H9 (cell line): ENCODE results near the gene IGF1R. TPM values are rescaled to one million over a fixed set of nuclear protein-coding genes. Genes with fewer than 3 reads are reported as not detected.

Experiments used
- DNase-seq: peaks from one replicate; pipeline ENCODE4 v3.0.0-alpha.2; 2017
- H2AFZ ChIP-seq: one replicate; pipeline ENCODE4 v1.6.1; 2013; ENCODE audit warnings: mild to moderate bottlenecking, low read length, control low read depth, moderate library complexity
- H2AK5ac ChIP-seq: 2 replicates; pipeline ENCODE4 v1.6.1; 2013; ENCODE audit warnings: low read length, control low read depth, mixed read lengths; ENCODE audit not compliant: insufficient read length
- H2BK120ac ChIP-seq: one replicate; pipeline ENCODE4 v1.6.1; 2013; ENCODE audit warnings: low read depth, mild to moderate bottlenecking, low read length, control low read depth, inconsistent platforms; ENCODE audit not compliant: poor library complexity, severe bottlenecking
- H2BK12ac ChIP-seq: 2 replicates; pipeline ENCODE4 v1.6.1; 2013; ENCODE audit warnings: low read length, control low read depth, mixed read lengths, low read depth; ENCODE audit not compliant: insufficient read length
- H2BK15ac ChIP-seq: 2 replicates; pipeline ENCODE4 v1.6.1; 2013; ENCODE audit warnings: low read depth, low read length, control low read depth
- H2BK20ac ChIP-seq: one replicate; pipeline ENCODE4 v1.6.1; 2013; ENCODE audit warnings: low read depth, mild to moderate bottlenecking, low read length, control low read depth, inconsistent platforms; ENCODE audit not compliant: poor library complexity, severe bottlenecking
- H2BK5ac ChIP-seq: 2 replicates; pipeline ENCODE4 v1.6.1; 2013; ENCODE audit warnings: low read length, control low read depth, mixed read lengths; ENCODE audit not compliant: insufficient read length
- H3K14ac ChIP-seq: 2 replicates; pipeline ENCODE4 v1.6.1; 2013; ENCODE audit warnings: low read length, control low read depth; ENCODE audit not compliant: insufficient read depth
- H3K18ac ChIP-seq: 2 replicates; pipeline ENCODE4 v1.6.1; 2013; ENCODE audit warnings: low read depth, mild to moderate bottlenecking, mixed read lengths, low read length, control low read depth; ENCODE audit not compliant: insufficient read length
- H3K23ac ChIP-seq: 2 replicates; pipeline ENCODE4 v1.6.1; 2013; ENCODE audit warnings: low read length, control low read depth, mixed read lengths, low read depth; ENCODE audit not compliant: insufficient read length
- H3K23me2 ChIP-seq: 2 replicates; pipeline ENCODE4 v1.6.1; 2013; ENCODE audit warnings: low read depth, mild to moderate bottlenecking, mixed read lengths, low read length, control low read depth; ENCODE audit not compliant: insufficient read length, poor library complexity, severe bottlenecking
- H3K27ac ChIP-seq: 2 replicates; pipeline ENCODE4 v1.5.1; 2013; ENCODE audit warnings: low read length, control low read depth, mixed read lengths, low read depth; ENCODE audit not compliant: insufficient read length
- H3K27me3 ChIP-seq: 2 replicates; pipeline ENCODE4 v1.6.1; 2013; ENCODE audit warnings: low read length, control low read depth, inconsistent platforms; ENCODE audit not compliant: insufficient read depth
- H3K4ac ChIP-seq: 2 replicates; pipeline ENCODE4 v1.6.1; 2013; ENCODE audit warnings: low read depth, mild to moderate bottlenecking, control low read depth, inconsistent platforms, low read length, moderate library complexity
- H3K4me1 ChIP-seq: 2 replicates; pipeline ENCODE4 v1.6.1; 2013; ENCODE audit warnings: low read length, control low read depth, inconsistent platforms; ENCODE audit not compliant: insufficient read depth
- H3K4me2 ChIP-seq: 2 replicates; pipeline ENCODE4 v1.6.1; 2013; ENCODE audit warnings: low read length, control low read depth, mixed read lengths; ENCODE audit not compliant: insufficient read length, insufficient read depth
- H3K56ac ChIP-seq: 2 replicates; pipeline ENCODE4 v1.6.1; 2013; ENCODE audit warnings: low read depth, mild to moderate bottlenecking, mixed read lengths, low read length, control low read depth; ENCODE audit not compliant: insufficient read length
- H3K79me1 ChIP-seq: 2 replicates; pipeline ENCODE4 v1.6.1; 2013; ENCODE audit warnings: low read depth, mild to moderate bottlenecking, moderate library complexity, low read length, control low read depth, inconsistent platforms; ENCODE audit not compliant: insufficient read depth, poor library complexity, severe bottlenecking
- H3K79me2 ChIP-seq: 2 replicates; pipeline ENCODE4 v1.6.1; 2013; ENCODE audit warnings: low read length, control low read depth, inconsistent platforms; ENCODE audit not compliant: insufficient read depth
- H3K9ac ChIP-seq: 2 replicates; pipeline ENCODE4 v1.6.1; 2013; ENCODE audit warnings: low read length, control low read depth, mixed read lengths; ENCODE audit not compliant: insufficient read length; ENCODE audit errors: extremely low read depth
- H3K9me3 ChIP-seq: one replicate; pipeline ENCODE4 v1.6.1; 2013; ENCODE audit warnings: low read depth, low read length, inconsistent platforms; ENCODE audit not compliant: control insufficient read depth
- H3T11ph ChIP-seq: one replicate; pipeline ENCODE4 v1.6.1; 2013; ENCODE audit warnings: mild to moderate bottlenecking, low read length, control low read depth, inconsistent platforms
- H4K20me1 ChIP-seq: one replicate; pipeline ENCODE4 v1.6.1; 2013; ENCODE audit not compliant: control insufficient read depth, insufficient read length, insufficient read depth
- H4K5ac ChIP-seq: 2 replicates; pipeline ENCODE4 v1.6.1; 2013; ENCODE audit warnings: low read depth, mild to moderate bottlenecking, mixed read lengths, low read length, control low read depth; ENCODE audit not compliant: insufficient read length
- H4K8ac ChIP-seq: replicated peaks from 2 replicates; pipeline ENCODE4 v1.6.1; 2013; ENCODE audit warnings: low read length, control low read depth, mixed read lengths, low read depth; ENCODE audit not compliant: insufficient read length
- H4K91ac ChIP-seq: 2 replicates; pipeline ENCODE4 v1.6.1; 2013; ENCODE audit warnings: low read depth, mild to moderate bottlenecking, moderate library complexity, mixed read lengths, low read length, control low read depth; ENCODE audit not compliant: insufficient read length
- H3K27ac Mint-ChIP-seq, 3 experiments: 2 replicates in 2 of 3; 3 replicates in 1 of 3; pipeline ENCODE4 v1.8.0; 2020 to 2021; ENCODE audit warnings: mixed read lengths in 3 of 3, mild to moderate bottlenecking in 1 of 3, moderate library complexity in 1 of 3
- H3K27me3 Mint-ChIP-seq: 2 replicates; pipeline ENCODE4 v1.8.0; 2021; ENCODE audit warnings: low read depth, mild to moderate bottlenecking, moderate library complexity, mixed read lengths
- H3K36me3 Mint-ChIP-seq, 3 experiments: 2 replicates in 2 of 3; 3 replicates in 1 of 3; pipeline ENCODE4 v1.8.0; 2020 to 2021; ENCODE audit warnings: low read depth in 3 of 3, mixed read lengths in 3 of 3; ENCODE audit not compliant: insufficient read depth in 1 of 3
- H3K4me1 Mint-ChIP-seq, 2 experiments: 2 replicates each; pipeline ENCODE4 v1.8.0; 2020; ENCODE audit warnings: mixed read lengths in 2 of 2
- H3K4me3 Mint-ChIP-seq, 2 experiments: 2 replicates in 1 of 2; 3 replicates in 1 of 2; pipeline ENCODE4 v1.8.0; 2020 to 2021; ENCODE audit warnings: mild to moderate bottlenecking in 2 of 2, mixed read lengths in 2 of 2, moderate library complexity in 1 of 2
- H3K9me3 Mint-ChIP-seq, 2 experiments: 2 replicates in 1 of 2; 3 replicates in 1 of 2; pipeline ENCODE4 v1.8.0; 2020; ENCODE audit warnings: mild to moderate bottlenecking in 2 of 2, mixed read lengths in 2 of 2, moderate library complexity in 1 of 2
- WGBS: extraction: QIAGEN DNeasy Blood & Tissue Kit; methylation state at CpG from one replicate; pipeline ENCODE4 v1.1.7; 2013; ENCODE audit warnings: missing lambda C conversion rate, low lambda C conversion rate, mixed read lengths; ENCODE audit not compliant: insufficient read length; ENCODE audit errors: extremely low coverage; 5-methylcytosine and 5-hydroxymethylcytosine counted together
- total RNA-seq: library from RNA; stranded (reverse); gene quantifications from 2 replicates; pipeline ENCODE4 v1.2.1, GENCODE V29; 2021
- TF ChIP-seq, protein P1 (sequence below): fragments of 200-600 bp; sonication (generic); conservative IDR thresholded peaks from 3 replicates; pipeline ENCODE4 v1.8.0; 2021; ENCODE audit warnings: antibody characterized with exemption, mild to moderate bottlenecking

IGF1R gene
- total RNA-seq, 1 experiment from 2014 or later, result 70.0 TPM

- TF ChIP-seq, protein P1, sequence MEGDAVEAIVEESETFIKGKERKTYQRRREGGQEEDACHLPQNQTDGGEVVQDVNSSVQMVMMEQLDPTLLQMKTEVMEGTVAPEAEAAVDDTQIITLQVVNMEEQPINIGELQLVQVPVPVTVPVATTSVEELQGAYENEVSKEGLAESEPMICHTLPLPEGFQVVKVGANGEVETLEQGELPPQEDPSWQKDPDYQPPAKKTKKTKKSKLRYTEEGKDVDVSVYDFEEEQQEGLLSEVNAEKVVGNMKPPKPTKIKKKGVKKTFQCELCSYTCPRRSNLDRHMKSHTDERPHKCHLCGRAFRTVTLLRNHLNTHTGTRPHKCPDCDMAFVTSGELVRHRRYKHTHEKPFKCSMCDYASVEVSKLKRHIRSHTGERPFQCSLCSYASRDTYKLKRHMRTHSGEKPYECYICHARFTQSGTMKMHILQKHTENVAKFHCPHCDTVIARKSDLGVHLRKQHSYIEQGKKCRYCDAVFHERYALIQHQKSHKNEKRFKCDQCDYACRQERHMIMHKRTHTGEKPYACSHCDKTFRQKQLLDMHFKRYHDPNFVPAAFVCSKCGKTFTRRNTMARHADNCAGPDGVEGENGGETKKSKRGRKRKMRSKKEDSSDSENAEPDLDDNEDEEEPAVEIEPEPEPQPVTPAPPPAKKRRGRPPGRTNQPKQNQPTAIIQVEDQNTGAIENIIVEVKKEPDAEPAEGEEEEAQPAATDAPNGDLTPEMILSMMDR, result no peak
- Histone ChIP-seq H3K79me1 (no peaks in the 10 kb centered on the region), H3K27me3 (no peaks in the 10 kb centered on the region; the same call in 1 of the 2 replicates), H4K5ac (no peak overlapping the region), H3K4me1 (peaks cover 2% of the 10 kb centered on the region; the same call in 1 of the 2 replicates), H2BK120ac (no peak overlapping the region), H4K20me1 (no peaks in the 10 kb centered on the region), H3K79me2 (no peaks in the 10 kb centered on the region), H2BK15ac (no peak overlapping the region), H3K18ac (no peak overlapping the region), H3K14ac (no peak overlapping the region), H2BK5ac (no peak overlapping the region), H3K4ac (no peak overlapping the region), H2BK12ac (no peak overlapping the region), H2AK5ac (no peak overlapping the region), H3K56ac (no peak overlapping the region), H2BK20ac (no peak overlapping the region), H4K91ac (no peak overlapping the region), H2AFZ (no peak overlapping the region), H3K4me2 (no peak overlapping the region), H3K27ac (no peak overlapping the region), H3K23ac (no peak overlapping the region), H3K23me2 (no peaks in the 10 kb centered on the region), H4K8ac (no peak overlapping the region), H3T11ph (no peak overlapping the region), H3K9ac (no peak overlapping the region), H3K9me3 (no peaks in the 10 kb centered on the region)
- DNase-seq, result no peak
- no peaks in the 10 kb centered on the region for H3K36me3 Mint-ChIP-seq
- no CpG with 5 or more reads among the region's 4 CpGs for WGBS
- no peaks in the 10 kb centered on the region for H3K9me3 Mint-ChIP-seq
- H3K4me3 Mint-ChIP-seq, result no peak overlapping the region
- H3K27me3 Mint-ChIP-seq, result no peaks in the 10 kb centered on the region
- H3K27ac Mint-ChIP-seq, result no peak overlapping the region; a peak in 1 of 7 replicates
- H3K4me1 Mint-ChIP-seq, result peaks cover 10 to 12% of the 10 kb centered on the region in 2 experiments
These were observed 37.3 kb upstream of the IGF1R start for GRCh38 chr15:98610991-98611390.
